GM18519 (cell line): ENCODE data around the gene MXRA8.
"Not testable (repeated sequence)": the region's sequence is repeated elsewhere in the genome, so short reads cannot be mapped to it uniquely, and the experiment has no call there.

Experiments
- ATAC-seq: cut with Tn5 transposase; IDR thresholded peaks from one replicate; pipeline ENCODE4 v1.9.1; 2021; ENCODE audit warnings: mild to moderate bottlenecking, moderate library complexity; ENCODE audit not compliant: unreplicated experiment, low FRiP score

The MXRA8 gene

GRCh38 chr1:1324524-1325287, 33.6 kb downstream of the MXRA8 start, which contains the start of the genes CPTP and INTS11:
CPTP (plus strand) TSS chr1:1324802; CDS start chr1:1326911, 2,109 bp downstream.
INTS11 (minus strand) TSS chr1:1324660; CDS start chr1:1324608, 52 bp downstream.
- ATAC-seq, result peak; percentile 62

GRCh38 chr1:1324084-1324523, 34.3 kb downstream of the MXRA8 start:
- ATAC-seq, result no peak

GRCh38 chr1:1322952-1323351, 35.4 kb downstream of the MXRA8 start:
- ATAC-seq, result no peak

- ATAC-seq, result no peak
These were observed 35.9 kb downstream of the MXRA8 start for GRCh38 chr1:1322418-1322817.

GRCh38 chr1:1321477-1321876, 36.9 kb downstream of the MXRA8 start:
- no peak for ATAC-seq

- no peak for ATAC-seq
These were observed 37.5 kb downstream of the MXRA8 start for GRCh38 chr1:1320666-1321448.

GRCh38 chr1:1319646-1319941, 38.8 kb downstream of the MXRA8 start:
- ATAC-seq, result no peak

GRCh38 chr1:1318777-1319645, 39.3 kb downstream of the MXRA8 start:
- no peak for ATAC-seq

GRCh38 chr1:1318131-1318652, 40.2 kb downstream of the MXRA8 start:
- ATAC-seq, result no peak

GRCh38 chr1:1317420-1317819, 40.9 kb downstream of the MXRA8 start:
- ATAC-seq, result no peak

- ATAC-seq, result not testable (repeated sequence)
These were observed 42.2 kb downstream of the MXRA8 start for GRCh38 chr1:1316199-1316598.

GRCh38 chr1:1315435-1315954, 42.9 kb downstream of the MXRA8 start:
- no peak for ATAC-seq

- no peak for ATAC-seq
These were observed 43.5 kb downstream of the MXRA8 start for GRCh38 chr1:1314678-1315335.

- no peak for ATAC-seq
These were observed 44.1 kb downstream of the MXRA8 start for GRCh38 chr1:1314237-1314586.

- ATAC-seq, result no peak
These were observed 44.7 kb downstream of the MXRA8 start for GRCh38 chr1:1313500-1314236.

- ATAC-seq, result no peak
These were observed 45.7 kb downstream of the MXRA8 start for GRCh38 chr1:1312450-1313314.

- ATAC-seq, result no peak
These were observed 46.9 kb downstream of the MXRA8 start for GRCh38 chr1:1311107-1312104.
